ENCODE data around the gene SFMBT1.

GRCh38 chr3:53092942-53093341 is 47.1 kb upstream of the SFMBT1 start:
- TF ChIP-seq YY1 (IDR thresholded peaks at IDR 0.05; ENCODE audit: insufficient read depth, insufficient read length) (no peak), ZNF274 (IDR thresholded peaks at IDR 0.05; ENCODE audit: low read depth, low read length) (no peak), SUZ12 (IDR thresholded peaks at IDR 0.05; ENCODE audit: extremely low read depth, insufficient read depth, insufficient read length) (no peak)

All from NT2/D1 (cell line).